ENCODE data around the gene CENPQ. TPM values are rescaled to one million over a fixed set of nuclear protein-coding genes. Genes with fewer than 3 reads are reported as not detected.

The CENPQ gene
- total RNA-seq, 1 experiment from 2014 or later = 16.5 TPM

- Histone ChIP-seq H3K4me3 (ENCODE audit: insufficient read depth, low read depth, low read length) (no peak overlapping the region), H3K36me3 (replicated peaks; ENCODE audit: control insufficient read depth, insufficient read depth, low read length) (no peaks in the 10 kb centered on the region), H3K27me3 (ENCODE audit: control insufficient read depth, insufficient read depth, low read length) (no peaks in the 10 kb centered on the region)
- DNase-seq = no peak
These were observed 54.7 kb downstream of the CENPQ start for GRCh38 chr6:49517919-49518318.

- Histone ChIP-seq H3K36me3 (replicated peaks; ENCODE audit: control insufficient read depth, insufficient read depth, low read length) (no peaks in the 10 kb centered on the region), H3K4me3 (ENCODE audit: insufficient read depth, low read depth, low read length) (no peak overlapping the region), H3K27me3 (ENCODE audit: control insufficient read depth, insufficient read depth, low read length) (no peaks in the 10 kb centered on the region)
- DNase-seq = no peak
These were observed 56.5 kb downstream of the CENPQ start for GRCh38 chr6:49519660-49520059.

GRCh38 chr6:49522710-49523593 is 59.8 kb downstream of the CENPQ start:
- Histone ChIP-seq H3K4me3 (ENCODE audit: insufficient read depth, low read depth, low read length) (no peak overlapping the region), H3K27me3 (ENCODE audit: control insufficient read depth, insufficient read depth, low read length) (no peaks in the 10 kb centered on the region), H3K36me3 (replicated peaks; ENCODE audit: control insufficient read depth, insufficient read depth, low read length) (no peaks in the 10 kb centered on the region)
- DNase-seq = no peak

GRCh38 chr6:49523901-49524300 is 60.7 kb downstream of the CENPQ start:
- DNase-seq = no peak
- Histone ChIP-seq H3K4me3 (ENCODE audit: insufficient read depth, low read depth, low read length) (no peak overlapping the region), H3K27me3 (ENCODE audit: control insufficient read depth, insufficient read depth, low read length) (no peaks in the 10 kb centered on the region), H3K36me3 (replicated peaks; ENCODE audit: control insufficient read depth, insufficient read depth, low read length) (no peaks in the 10 kb centered on the region)

- H3K27me3 ChIP-seq (ENCODE audit: control insufficient read depth, insufficient read depth, low read length) = no peaks in the 10 kb centered on the region
- no peak overlapping the region for H3K4me3 ChIP-seq (ENCODE audit: insufficient read depth, low read depth, low read length)
- no peaks in the 10 kb centered on the region for H3K36me3 ChIP-seq (replicated peaks; ENCODE audit: control insufficient read depth, insufficient read depth, low read length)
- DNase-seq = no peak
These were observed 61.4 kb downstream of the CENPQ start for GRCh38 chr6:49524541-49524940.

- H3K27me3 ChIP-seq (ENCODE audit: control insufficient read depth, insufficient read depth, low read length) = no peaks in the 10 kb centered on the region
- no peaks in the 10 kb centered on the region for H3K36me3 ChIP-seq (replicated peaks; ENCODE audit: control insufficient read depth, insufficient read depth, low read length)
- no peak overlapping the region for H3K4me3 ChIP-seq (ENCODE audit: insufficient read depth, low read depth, low read length)
- DNase-seq = no peak
These were observed 63.4 kb downstream of the CENPQ start for GRCh38 chr6:49526598-49526997.

GRCh38 chr6:49527320-49527719 is 64.2 kb downstream of the CENPQ start:
- no peaks in the 10 kb centered on the region for H3K27me3 ChIP-seq (ENCODE audit: control insufficient read depth, insufficient read depth, low read length)
- no peak for DNase-seq

GRCh38 chr6:49528571-49528970 is 65.4 kb downstream of the CENPQ start:
- no peaks in the 10 kb centered on the region for H3K36me3 ChIP-seq (replicated peaks; ENCODE audit: control insufficient read depth, insufficient read depth, low read length)
- H3K27me3 ChIP-seq (ENCODE audit: control insufficient read depth, insufficient read depth, low read length) = no peaks in the 10 kb centered on the region
- no peak overlapping the region for H3K4me3 ChIP-seq (ENCODE audit: insufficient read depth, low read depth, low read length)
- DNase-seq = no peak

More at GRCh38 chr6:49527320-49527719, 64.2 kb downstream of the CENPQ start:
- Histone ChIP-seq H3K4me3 (ENCODE audit: insufficient read depth, low read depth, low read length) (no peak overlapping the region), H3K36me3 (replicated peaks; ENCODE audit: control insufficient read depth, insufficient read depth, low read length) (no peaks in the 10 kb centered on the region)

GRCh38 chr6:49530141-49530776 is 67.1 kb downstream of the CENPQ start:
- Histone ChIP-seq H3K36me3 (replicated peaks; ENCODE audit: control insufficient read depth, insufficient read depth, low read length) (no peaks in the 10 kb centered on the region), H3K4me3 (ENCODE audit: insufficient read depth, low read depth, low read length) (no peak overlapping the region), H3K27me3 (ENCODE audit: control insufficient read depth, insufficient read depth, low read length) (no peaks in the 10 kb centered on the region)
- no peak for DNase-seq

GRCh38 chr6:49531774-49532569 is 68.8 kb downstream of the CENPQ start:
- Histone ChIP-seq H3K4me3 (ENCODE audit: insufficient read depth, low read depth, low read length) (no peak overlapping the region), H3K27me3 (ENCODE audit: control insufficient read depth, insufficient read depth, low read length) (no peaks in the 10 kb centered on the region), H3K36me3 (replicated peaks; ENCODE audit: control insufficient read depth, insufficient read depth, low read length) (no peaks in the 10 kb centered on the region)

GRCh38 chr6:49535795-49536194 is 72.6 kb downstream of the CENPQ start:
- Histone ChIP-seq H3K27me3 (ENCODE audit: control insufficient read depth, insufficient read depth, low read length) (no peaks in the 10 kb centered on the region), H3K36me3 (replicated peaks; ENCODE audit: control insufficient read depth, insufficient read depth, low read length) (no peaks in the 10 kb centered on the region), H3K4me3 (ENCODE audit: insufficient read depth, low read depth, low read length) (no peak overlapping the region)
- DNase-seq = no peak

More at GRCh38 chr6:49531774-49532569, 68.8 kb downstream of the CENPQ start:
- no peak for DNase-seq

- no peak overlapping the region for H3K4me3 ChIP-seq (ENCODE audit: insufficient read depth, low read depth, low read length)
- H3K36me3 ChIP-seq (replicated peaks; ENCODE audit: control insufficient read depth, insufficient read depth, low read length) = no peaks in the 10 kb centered on the region
- DNase-seq = no peak
- H3K27me3 ChIP-seq (ENCODE audit: control insufficient read depth, insufficient read depth, low read length) = no peaks in the 10 kb centered on the region
These were observed 75.9 kb downstream of the CENPQ start for GRCh38 chr6:49539102-49539501.

- DNase-seq = no peak
- H3K36me3 ChIP-seq (replicated peaks; ENCODE audit: control insufficient read depth, insufficient read depth, low read length) = no peaks in the 10 kb centered on the region
- no peak overlapping the region for H3K4me3 ChIP-seq (ENCODE audit: insufficient read depth, low read depth, low read length)
- no peaks in the 10 kb centered on the region for H3K27me3 ChIP-seq (ENCODE audit: control insufficient read depth, insufficient read depth, low read length)
These were observed 77.4 kb downstream of the CENPQ start for GRCh38 chr6:49540614-49541013.

- DNase-seq = no peak
- H3K27me3 ChIP-seq (ENCODE audit: control insufficient read depth, insufficient read depth, low read length) = no peaks in the 10 kb centered on the region
- no peak overlapping the region for H3K4me3 ChIP-seq (ENCODE audit: insufficient read depth, low read depth, low read length)
- H3K36me3 ChIP-seq (replicated peaks; ENCODE audit: control insufficient read depth, insufficient read depth, low read length) = no peaks in the 10 kb centered on the region
These were observed 78.1 kb downstream of the CENPQ start for GRCh38 chr6:49541210-49541724.
